HG03175 (cell line): ENCODE results near the gene AGAP1.
"Not testable (repeated sequence)": the region's sequence is repeated elsewhere in the genome, so short reads cannot be mapped to it uniquely, and the experiment has no call there.

Experiments used
- ATAC-seq: cut with Tn5 transposase; IDR thresholded peaks from one replicate; pipeline ENCODE4 v1.9.1; 2021; ENCODE audit warnings: mild to moderate bottlenecking, moderate library complexity; ENCODE audit not compliant: unreplicated experiment

The AGAP1 gene

DNA sequence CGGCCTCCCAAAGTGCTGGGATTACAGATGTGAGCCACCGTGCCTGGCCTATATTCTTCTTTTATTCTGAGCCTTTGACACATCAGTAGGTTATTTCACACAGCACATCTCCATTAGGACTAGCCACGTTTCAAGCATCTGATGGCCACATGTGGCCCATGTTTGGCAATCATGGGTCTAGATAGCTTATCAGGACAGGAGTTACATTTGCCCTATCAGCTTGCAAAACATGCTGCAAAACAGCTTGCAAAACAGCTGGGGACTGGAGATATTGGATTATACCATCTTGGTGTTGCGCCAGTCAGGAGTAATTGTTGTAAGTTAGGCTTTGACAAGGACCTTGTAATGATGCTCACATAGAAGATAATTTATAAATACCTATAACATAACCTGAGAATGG lies 579.4 kb downstream of the AGAP1 start:
- no peak for ATAC-seq

DNA sequence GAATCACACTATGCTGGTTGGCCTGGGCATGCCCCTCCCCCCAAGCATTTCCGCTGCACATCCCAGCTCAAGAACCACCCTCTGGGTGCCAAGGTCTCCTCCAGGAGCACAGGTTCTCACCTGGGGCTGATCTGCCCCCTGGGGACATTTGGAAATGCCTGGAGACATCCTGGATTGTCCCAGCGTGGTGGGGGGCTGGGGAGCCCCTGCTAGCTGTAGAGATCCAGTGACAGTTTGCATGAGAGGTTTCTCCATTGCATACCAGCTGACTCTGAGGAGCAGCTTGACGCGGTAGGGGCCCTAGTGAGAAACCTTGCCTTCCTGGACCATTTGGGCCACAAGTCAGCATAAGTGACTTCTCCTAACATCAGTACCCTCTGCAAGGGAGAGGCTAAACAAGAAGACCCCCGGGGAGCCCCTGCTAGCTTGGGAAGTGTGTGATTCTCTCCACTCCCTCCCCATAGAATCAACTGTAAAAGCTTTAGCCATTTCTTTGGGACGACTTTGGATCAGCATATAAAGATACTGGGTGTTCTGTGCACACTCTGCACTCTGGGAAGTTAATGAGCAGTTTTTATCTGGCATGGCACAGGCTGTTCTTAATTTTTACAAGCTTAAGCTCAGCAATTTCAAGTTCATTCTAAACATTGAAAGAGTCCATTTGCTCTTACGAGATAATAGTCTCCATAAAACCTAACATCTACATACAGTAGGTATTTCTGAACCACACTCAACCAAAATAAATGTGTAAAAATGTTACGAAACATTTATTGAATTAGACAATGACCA lies 580.2 kb downstream of the AGAP1 start:
- ATAC-seq = no peak

DNA sequence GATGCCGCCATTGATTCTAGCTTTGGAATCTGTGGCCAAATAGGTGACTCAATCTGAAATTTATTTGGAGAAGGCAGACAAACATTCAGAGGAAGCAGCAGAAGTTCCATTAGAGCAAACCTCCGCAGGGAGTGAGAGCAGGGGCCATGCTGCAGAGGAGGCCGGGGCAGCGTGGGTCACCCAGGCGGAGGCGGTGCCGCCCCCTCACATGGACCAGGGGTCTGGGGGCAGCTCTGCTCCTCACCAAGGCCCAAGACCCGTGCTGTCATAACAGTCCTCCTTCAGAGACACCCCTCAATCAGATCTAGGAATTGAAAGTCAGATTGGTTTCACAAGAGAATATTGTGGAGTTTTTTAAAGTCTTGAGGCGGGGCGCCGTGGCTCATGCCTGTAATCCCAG lies 582.0 kb downstream of the AGAP1 start:
- no peak for ATAC-seq

DNA sequence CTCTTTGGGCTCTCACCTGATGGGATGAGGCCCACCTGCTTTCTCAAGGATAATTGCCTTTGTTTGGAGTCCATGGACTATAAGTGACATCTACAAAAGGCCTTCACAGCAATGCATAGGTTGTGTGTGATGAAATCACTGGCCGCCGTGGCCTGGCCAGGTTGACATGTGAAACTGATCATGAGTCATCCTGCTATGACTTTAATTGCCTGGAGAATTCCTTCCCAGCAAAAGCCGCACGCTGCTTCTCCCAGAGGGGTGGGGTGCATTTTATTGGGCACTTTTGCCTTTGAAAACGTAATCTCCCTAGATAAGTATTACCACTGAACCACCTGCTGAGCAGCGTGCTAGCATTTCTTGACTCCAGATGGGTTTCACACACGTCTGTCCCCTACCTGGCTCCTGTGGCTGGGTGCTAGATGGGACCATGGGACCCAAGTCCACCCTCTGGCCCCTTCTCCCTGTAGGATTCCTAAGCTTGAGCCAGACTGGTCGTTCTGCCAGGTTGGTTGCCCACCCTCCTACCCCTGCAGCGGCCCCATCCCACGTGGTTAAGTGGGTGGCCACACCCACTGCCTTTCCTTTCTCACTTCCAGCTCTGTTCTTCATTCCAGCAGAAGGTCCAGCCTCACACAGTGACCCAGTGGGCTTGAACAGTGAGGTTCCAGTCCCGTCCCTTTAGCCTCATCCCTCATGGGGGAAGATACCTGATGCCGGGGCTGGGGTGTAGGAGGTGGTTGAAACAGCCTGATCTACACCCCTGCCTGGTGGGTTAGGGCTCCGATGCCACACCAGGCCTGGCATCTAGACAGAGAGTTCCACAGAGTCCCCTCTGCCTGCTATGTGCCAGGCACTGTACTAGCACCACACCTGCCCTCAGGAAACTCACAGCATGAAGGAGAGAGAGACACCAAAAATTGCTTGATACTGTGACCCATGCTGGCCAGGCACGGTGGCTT lies 584.7 kb downstream of the AGAP1 start:
- ATAC-seq = no peak

DNA sequence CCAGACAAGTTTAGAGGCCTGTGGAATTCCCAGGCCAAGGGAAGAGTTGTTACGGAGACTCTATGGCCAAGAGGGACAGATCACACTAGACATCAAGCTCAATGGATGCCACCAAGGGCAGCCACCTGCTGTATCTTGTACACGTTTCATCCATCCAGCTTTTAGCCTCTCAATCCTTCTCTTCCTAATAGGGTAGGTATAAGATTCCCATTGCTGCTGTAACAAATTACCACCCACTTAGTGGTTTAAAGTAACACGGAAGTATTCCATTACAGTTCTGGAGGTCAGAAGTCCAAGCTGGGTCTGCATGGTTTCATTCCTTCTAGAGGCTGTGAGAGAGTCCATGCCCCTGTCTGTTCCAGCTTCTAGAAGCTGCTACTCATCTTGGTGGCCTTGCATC lies 586.6 kb downstream of the AGAP1 start:
- no peak for ATAC-seq

DNA sequence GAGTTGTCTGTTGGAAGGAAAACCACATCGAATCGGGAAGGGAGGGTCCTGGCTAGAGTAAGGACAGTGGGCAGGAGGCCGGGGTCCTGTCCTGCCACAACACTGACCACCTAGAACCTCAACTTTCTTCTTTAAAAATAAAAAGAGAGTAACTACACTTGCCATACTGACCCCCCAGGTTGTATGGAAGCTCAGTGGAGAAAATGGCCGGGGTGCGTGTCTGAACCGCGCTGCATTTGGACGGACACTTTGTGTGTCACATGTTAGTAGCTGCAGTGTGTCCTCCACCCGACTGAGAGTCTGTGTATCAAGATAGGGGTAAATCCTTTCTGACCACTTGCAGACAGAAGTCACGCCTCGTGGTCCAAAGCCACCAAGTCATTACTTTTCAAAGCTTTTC lies 587.3 kb downstream of the AGAP1 start:
- ATAC-seq = no peak

DNA sequence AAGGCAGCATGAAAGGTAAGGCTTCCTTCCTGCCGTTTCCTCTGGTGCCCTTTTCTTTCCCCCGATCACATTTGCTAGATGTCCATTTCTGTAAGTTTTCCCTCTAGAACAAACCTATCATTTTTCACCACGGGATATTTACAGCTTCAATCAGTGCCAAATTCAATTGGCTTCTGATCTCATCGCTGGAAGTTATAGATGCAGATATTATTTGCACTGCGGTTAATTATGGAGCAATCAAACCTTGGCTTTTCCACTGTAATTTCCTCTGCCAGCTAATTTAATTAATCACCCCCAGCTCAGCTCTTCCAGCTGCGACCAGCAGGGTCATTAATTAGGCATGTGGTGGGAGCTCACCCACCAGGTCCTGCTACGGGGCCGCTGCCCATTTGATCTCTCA lies 588.2 kb downstream of the AGAP1 start:
- no peak for ATAC-seq

DNA sequence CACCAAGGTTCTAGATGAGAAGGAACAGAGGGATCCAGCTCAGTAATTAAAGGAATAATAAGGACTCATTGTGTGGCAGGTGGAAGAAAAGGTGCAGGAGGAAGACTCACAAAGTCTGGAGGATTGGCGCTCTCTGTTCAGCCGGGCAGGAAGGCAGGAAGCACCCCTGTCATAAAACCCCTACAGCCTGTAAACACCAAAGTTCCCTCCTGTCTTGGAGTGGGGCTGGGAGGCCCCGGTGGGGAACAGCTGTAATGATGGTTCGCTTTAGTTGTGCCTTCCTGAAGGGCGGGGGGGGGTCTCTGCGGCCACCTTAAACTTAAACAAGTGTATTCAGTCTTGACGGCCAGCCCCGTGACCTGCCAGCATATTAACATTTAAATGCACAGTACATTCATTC lies 590.1 kb downstream of the AGAP1 start:
- ATAC-seq = no peak

DNA sequence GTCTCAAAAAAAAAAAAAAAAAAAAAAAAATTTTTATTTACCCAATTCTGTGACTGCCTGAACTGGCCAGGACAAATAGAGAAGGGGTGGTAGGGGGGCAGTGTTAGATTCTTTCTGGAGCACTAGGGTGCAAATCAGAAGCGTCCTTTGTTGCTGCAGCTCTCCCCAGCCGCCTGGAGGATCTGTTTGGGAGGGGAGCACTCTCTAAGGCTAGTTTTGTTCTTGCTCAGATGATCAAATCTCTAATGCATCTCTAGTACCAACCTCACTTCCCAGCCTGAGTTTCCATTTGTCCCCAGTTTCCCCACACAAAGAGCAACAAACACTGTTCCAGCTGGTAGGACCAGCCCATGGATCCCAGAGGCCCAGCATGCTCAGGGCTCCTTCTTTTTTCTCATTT lies 591.4 kb downstream of the AGAP1 start:
- no peak for ATAC-seq

DNA sequence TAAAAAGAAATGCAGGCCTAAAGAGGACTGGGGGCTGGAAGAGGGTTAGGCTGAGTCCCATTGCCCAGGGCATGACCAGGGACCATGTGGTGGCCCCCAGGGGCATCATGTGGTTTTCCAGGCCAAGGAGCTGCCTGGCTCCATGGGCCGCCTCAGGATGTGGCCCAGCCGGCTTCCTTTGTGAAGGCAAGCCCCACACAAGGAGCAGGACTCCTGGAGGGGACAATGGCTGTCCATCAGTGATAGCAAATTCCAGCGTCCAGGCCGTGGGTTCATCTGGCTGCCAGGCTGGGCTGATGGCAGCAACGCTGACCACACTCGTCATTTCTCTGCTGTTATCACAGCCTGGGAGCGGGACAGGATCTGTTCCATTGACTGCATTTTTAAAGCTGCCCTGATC lies 591.8 kb downstream of the AGAP1 start:
- ATAC-seq = no peak

DNA sequence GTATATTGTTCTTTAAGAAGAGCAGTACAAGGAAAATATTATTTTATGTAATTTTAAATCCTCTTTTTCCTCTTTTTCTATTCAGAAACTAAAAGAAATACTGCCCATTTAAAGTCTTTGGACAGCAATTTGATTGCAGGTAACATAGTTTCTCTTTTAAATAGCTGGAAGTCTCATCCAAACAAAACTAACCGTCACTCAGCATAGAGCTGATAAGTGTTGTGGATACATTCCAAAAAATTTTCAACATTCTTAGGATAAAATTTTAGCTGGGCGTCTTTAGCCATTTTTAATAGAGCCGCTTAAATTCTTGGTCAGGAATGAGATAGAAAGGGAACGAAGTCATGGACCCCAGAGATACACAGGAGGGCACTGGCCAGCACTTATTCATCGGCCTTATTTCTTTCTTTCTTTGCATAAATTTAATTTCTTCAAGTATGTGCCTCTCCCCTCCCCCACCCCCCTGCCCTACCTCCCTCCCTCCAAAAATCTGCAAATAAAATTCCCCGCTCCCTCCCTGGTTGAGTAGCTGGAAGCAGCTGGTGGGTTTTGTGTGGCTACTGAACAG lies 592.6 kb downstream of the AGAP1 start:
- ATAC-seq = no peak

DNA sequence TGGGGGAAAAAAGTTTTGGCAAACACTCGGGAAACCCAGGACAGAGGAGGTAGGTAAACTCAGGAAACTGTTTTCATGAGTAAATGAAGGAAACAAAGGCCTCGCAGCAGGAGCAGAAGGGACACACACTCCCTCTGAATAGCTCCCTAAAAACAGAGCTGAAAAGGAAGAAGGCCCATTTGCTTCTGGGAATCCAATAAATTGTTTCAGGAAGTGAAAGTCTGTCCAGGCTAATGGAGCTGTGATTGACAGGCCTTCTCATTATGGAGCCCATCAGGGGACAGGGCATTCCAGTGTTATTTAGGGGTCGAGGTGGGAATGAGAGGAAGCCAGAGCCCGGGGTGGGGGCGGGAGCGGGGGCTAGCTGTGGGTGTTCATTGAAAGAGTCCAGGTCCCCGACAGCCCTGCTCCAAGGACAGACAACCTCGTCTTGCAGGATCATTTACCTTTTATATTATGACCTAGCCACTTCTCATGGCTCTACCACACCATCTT lies 593.2 kb downstream of the AGAP1 start:
- no peak for ATAC-seq

DNA sequence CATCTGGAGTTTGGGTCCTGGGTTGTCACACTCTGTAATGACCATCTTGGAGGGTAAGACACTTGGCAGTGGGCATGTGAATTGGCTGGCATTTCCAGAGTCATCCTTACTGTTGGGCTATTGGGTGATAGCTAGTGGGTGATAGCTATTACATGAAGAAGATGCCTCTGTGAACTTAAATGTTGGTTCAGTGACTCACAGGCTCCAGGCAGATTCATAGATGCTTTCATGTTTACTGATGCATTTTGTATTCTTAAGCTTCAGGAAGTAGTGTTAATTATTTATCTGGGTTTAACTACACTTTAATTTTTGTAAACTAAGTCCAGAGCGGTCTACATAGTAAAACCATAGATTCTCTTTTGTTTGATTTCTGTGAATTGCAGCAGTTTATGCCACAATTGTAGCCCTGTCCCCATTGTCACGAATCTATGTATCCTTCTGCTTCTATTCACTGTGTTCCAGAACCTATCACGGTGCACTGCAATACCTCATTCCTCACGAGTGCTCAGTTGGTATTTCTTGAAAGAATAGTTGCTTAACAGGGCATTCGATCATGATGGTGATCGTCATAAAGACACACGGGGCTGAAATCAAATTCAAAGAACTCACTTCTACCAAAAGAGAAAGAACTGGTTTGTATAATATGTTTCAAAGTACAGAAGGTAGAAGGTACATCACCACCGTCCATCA lies 594.7 kb downstream of the AGAP1 start:
- ATAC-seq = no peak

DNA sequence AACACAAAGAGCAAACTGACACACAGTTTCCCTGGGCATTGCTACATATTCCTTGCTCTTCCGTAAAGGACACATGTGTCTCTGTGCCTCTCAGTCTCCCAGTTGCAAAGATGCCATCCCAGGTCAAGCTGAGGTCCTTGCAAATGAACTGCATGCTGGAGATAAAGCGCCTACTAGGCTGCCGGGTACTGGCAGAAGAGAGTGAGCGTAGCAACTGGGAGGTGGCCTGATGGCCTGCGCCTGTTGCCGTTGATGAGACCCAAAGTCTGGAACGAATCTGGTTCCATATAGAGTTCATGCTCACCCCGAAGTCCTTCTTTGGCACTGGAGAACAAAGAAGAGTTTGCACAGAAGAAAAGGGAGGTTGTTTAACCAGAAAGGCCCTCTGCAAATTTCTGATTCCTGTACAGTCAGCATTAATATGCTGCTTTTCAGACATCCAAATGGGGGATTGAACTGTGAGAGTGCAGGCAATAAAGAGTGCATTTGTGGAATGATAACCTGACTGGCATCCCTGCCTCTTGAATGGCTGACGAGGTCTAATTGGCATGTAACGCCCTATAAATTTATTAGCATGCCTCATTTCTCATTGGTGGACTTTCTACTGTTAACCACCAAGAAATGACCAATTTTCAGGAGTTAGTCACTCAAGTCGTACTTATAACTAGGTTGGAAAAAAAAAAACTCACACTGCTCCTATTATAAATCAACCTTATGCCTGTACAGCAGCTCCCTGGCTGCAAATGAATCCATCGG lies 595.6 kb downstream of the AGAP1 start:
- ATAC-seq = no peak

DNA sequence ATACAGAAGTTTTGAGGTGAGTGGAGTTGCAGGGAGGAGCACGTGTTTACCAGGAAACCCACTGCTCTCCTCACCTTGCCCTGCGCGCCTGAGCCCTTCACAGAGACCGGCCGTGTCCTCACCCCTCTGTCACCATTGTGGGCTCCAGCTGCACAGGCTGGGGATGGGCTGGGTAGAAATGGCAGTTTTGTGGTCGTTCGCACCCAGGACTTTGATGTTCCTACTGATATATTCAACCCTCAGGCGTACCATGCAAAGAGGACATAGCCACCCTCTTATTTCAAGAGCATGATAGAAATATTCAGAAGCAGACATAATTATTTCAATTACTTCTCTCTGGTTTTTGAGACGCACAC lies 596.2 kb downstream of the AGAP1 start:
- no peak for ATAC-seq

DNA sequence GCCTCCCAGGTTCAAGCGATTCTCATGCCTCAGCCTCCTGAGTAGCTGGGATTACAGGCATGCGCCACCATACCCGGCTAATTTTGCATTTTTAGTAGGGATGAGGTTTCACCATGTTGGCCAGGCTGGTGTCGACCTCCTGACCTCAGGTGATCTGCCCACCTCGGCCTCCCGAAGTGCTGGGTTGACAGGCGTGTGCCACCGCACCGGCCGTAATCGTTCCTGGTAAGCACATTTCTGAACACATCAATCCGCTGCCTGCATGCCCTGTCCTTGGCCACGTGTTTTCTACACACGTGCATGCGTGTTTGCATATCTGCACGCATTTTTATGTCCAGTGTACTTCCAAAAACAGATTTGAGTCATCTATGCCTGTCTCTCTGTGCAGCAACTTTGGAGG lies 597.0 kb downstream of the AGAP1 start:
- not testable (repeated sequence) for ATAC-seq

DNA sequence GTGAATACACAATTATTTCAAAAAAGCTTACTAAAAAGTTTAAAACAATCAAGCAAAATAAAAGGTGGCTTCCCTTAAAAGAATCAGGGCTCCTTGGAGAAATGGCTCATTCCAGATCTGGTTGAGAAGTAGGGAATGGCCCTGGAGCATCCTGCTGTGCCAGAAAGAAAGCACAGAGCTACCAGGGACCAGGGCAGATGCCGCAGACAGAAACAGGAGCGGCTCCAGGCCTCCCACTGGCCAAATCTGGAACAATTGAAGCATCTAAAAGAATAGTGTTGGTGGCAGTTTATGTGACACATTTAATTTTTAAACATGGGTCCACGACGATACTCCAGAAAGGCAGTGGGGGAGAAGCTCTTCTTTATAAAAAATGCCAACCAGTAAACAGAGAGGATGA lies 598.9 kb downstream of the AGAP1 start:
- ATAC-seq = no peak

DNA sequence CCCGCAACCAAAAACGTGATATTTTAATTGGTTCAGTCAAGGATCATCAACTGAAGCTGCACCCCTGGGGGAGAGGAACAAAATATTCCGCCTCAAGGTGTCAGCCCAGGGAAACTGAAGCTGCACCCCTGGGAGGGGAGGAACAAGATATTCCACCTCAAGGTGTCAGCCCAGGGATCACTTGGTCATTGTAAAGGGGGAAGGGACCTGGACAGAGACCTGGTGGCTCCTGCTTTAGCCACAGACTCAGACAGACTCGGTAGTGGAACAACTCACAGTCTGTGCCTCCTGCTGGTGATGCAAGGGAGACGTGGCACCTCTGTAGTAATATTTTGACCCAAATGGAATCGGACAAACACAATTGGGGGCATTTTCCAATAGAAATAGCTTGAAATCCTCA lies 599.3 kb downstream of the AGAP1 start:
- ATAC-seq = no peak

DNA sequence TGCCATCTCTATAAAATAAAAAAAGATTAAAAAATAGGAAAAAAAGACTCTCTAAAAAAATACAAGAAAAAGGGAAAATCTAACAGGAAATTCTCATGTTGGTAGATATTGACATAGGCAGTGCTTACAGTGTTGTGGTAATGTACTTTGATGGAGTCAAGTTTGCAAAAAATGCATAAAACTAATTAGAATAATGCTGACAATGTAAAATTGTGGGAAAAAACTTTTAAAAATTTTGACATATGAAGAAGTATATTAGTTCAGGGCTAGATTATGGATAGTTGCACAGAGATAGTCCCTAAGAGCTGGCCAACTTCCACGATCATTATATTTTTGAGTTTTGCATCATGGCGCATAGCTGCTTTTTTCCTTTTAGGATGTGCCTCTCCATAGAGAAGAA lies 601.7 kb downstream of the AGAP1 start:
- no peak for ATAC-seq

DNA sequence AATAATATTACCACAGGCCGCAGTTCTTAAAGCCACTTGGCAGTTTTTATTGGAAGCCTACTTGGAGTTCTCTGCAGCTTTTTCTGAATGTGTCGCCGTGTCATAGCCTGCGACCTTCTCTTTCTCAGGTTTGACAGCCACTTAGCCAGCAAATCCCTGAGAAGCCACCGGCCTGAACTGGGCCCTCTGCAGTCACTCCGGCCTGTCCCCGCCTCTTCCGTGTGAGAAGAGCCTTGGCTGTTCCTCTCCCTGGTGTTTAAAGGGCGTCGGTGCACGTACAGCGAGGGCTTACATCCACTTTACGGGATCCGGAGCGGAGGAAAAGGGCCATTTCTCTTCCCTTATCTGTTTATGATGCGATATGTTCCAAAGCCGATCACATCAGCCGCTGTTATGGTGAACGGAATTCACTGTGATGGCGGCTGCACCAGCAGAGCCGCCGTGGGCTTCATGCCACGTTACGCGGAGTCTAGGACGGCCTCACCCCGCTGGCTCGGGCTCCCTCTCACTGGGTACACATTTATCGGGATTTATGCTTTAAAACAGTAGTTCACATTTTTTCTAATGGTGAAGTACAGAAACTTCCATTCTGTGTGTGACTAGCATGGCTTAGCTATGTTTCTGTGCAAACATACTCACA lies 607.6 kb downstream of the AGAP1 start:
- ATAC-seq = no peak
